ENCODE results near the gene TBC1D9B. TPM values are rescaled to one million over a fixed set of nuclear protein-coding genes. Genes with fewer than 3 reads are reported as not detected.

TBC1D9B gene
- total and polyA plus RNA-seq, 9 of the 15 experiments (the other 6 are each of a cell fraction or from before 2014, with no cell fraction given) = 2.9 to 59.1 (median 33.5) TPM

GRCh38 chr5:179837076-179838011 lies 70.4 kb downstream of the TBC1D9B start (continued):
- TF ChIP-seq MBD1 (CRISPR knock-in tag; IDR thresholded peaks at IDR 0.05) = no peak
- no peak for TF ChIP-seq NR0B1 (IDR thresholded peaks at IDR 0.05; ENCODE audit: partially characterized antibody)
- 0 out of 2 replicates have a peak, but pooled peaks have one; percentile 17 for TF ChIP-seq ZNF436 (CRISPR knock-in tag; IDR thresholded peaks at IDR 0.05)
- TF ChIP-seq SRSF9 (IDR thresholded peaks at IDR 0.05; ENCODE audit: borderline replicate concordance, low read depth, low read length) = no peak
- no peak for TF ChIP-seq ATF4 (CRISPR knock-in tag; IDR thresholded peaks at IDR 0.05)
- TF ChIP-seq TAF9B (IDR thresholded peaks at IDR 0.05; ENCODE audit: partially characterized antibody) = no peak
- no peak for TF ChIP-seq GATA2 (CRISPR knock-in tag; IDR thresholded peaks at IDR 0.05)
- no peak for TF ChIP-seq NR2C2 (CRISPR knock-in tag; IDR thresholded peaks at IDR 0.05)
- TF ChIP-seq NR2C2 (tag; IDR thresholded peaks at IDR 0.05) = no peak
- 0 out of 2 replicates have a peak, but pooled peaks have one; percentile 59 for TF ChIP-seq PHTF2 (CRISPR knock-in tag; IDR thresholded peaks at IDR 0.05)
- TF ChIP-seq ZNF140 (CRISPR knock-in tag; IDR thresholded peaks at IDR 0.05) = no peak
- peak; percentile 80 for TF ChIP-seq POLR2AphosphoS2 (IDR thresholded peaks at IDR 0.05; ENCODE audit: low read length)
- no peak for TF ChIP-seq ZNF239 (CRISPR knock-in tag; IDR thresholded peaks at IDR 0.05)
- TF ChIP-seq ZNF316 (IDR thresholded peaks at IDR 0.05) = 0 out of 2 replicates have a peak, but pooled peaks have one; percentile 17
- no peak for TF ChIP-seq MAFF (IDR thresholded peaks at IDR 0.05; ENCODE audit: low read length)
- TF ChIP-seq MITF (IDR thresholded peaks at IDR 0.05) = no peak
- TF ChIP-seq PYGO2 (tag; IDR thresholded peaks at IDR 0.05) = no peak
- 0 out of 2 replicates have a peak, but pooled peaks have one; percentile 29 for TF ChIP-seq ZNF586 (CRISPR knock-in tag; conservative IDR thresholded peaks at IDR 0.05)
- TF ChIP-seq BCL6 (CRISPR knock-in tag; IDR thresholded peaks at IDR 0.05) = no peak
- TF ChIP-seq E4F1 (CRISPR knock-in tag; IDR thresholded peaks at IDR 0.05; ENCODE audit: borderline replicate concordance) = no peak
- no peak for TF ChIP-seq HLTF (IDR thresholded peaks at IDR 0.05)

Data from K562 (cell line).